SK-N-SH (cell line): ENCODE measurements around the gene CA5B. TPM values are rescaled to one million over a fixed set of nuclear protein-coding genes. Genes with fewer than 3 reads are reported as not detected.

Experiments used
- CTCF ChIA-PET: fragments of 300-600, 350-600 bp; formaldehyde crosslinking; extraction: SDS; loops from one replicate; lab custom pipeline; 2021; lab: Yijun Ruan, JAX
- POLR2A ChIA-PET: fragments of 350-600 bp; sonication (Branson Sonifier 250); formaldehyde crosslinking; extraction: SDS; loops from one replicate; lab custom pipeline; 2020; ENCODE audit warnings: antibody characterized with exemption, inconsistent platforms; lab: Yijun Ruan, JAX
- DNase-seq: peaks from one replicate; pipeline ENCODE4 v3.0.0; 2012
- H2AFZ ChIP-seq: fragments of 200-600 bp; sonication (generic); 2 replicates; pipeline ENCODE4 v1.8.1; 2016; ENCODE audit warnings: antibody characterized with exemption, mild to moderate bottlenecking, low read depth
- H3F3A ChIP-seq: fragments of 200-600 bp; sonication (generic); replicated peaks from 2 replicates; pipeline ENCODE3; 2016; ENCODE audit warnings: antibody characterized with exemption, mild to moderate bottlenecking; ENCODE audit not compliant: insufficient read depth
- H3K27ac ChIP-seq, 2 experiments: fragments of 200-500 bp in 1 of 2; fragments of 200-600 bp in 1 of 2; sonication (Bioruptor generic) in 1 of 2; sonication (generic), shearing (Covaris generic) in 1 of 2; 2 replicates each; pipeline versions ENCODE4 v1.5.1 to v1.6.1; 2014 to 2016; ENCODE audit warnings: low read depth in 2 of 2, inconsistent platforms in 1 of 2, low read length in 1 of 2, mild to moderate bottlenecking in 1 of 2, mixed read lengths in 1 of 2
- H3K27me3 ChIP-seq: fragments of 200-600 bp; sonication (generic), shearing (Covaris generic); 2 replicates; pipeline ENCODE4 v1.6.1; 2016; ENCODE audit warnings: mixed run types; ENCODE audit not compliant: insufficient read depth
- H3K36me3 ChIP-seq, 2 experiments: fragments of 200-500 bp in 1 of 2; fragments of 200-600 bp in 1 of 2; sonication (Bioruptor generic) in 1 of 2; sonication (generic) in 1 of 2; replicated peaks in 1 of 2; 2 replicates each; pipeline versions ENCODE3 to v1.5.1; 2014 to 2016; ENCODE audit warnings: low read length in 1 of 2, mild to moderate bottlenecking in 1 of 2; ENCODE audit not compliant: insufficient read depth in 2 of 2, control insufficient read depth in 1 of 2
- H3K4me1 ChIP-seq, 2 experiments: fragments of 200-500 bp in 1 of 2; fragments of 200-600 bp in 1 of 2; sonication (Bioruptor generic) in 1 of 2; sonication (generic), shearing (Covaris generic) in 1 of 2; 2 replicates each; pipeline versions ENCODE4 v1.5.1 to v1.6.1; 2014 to 2016; ENCODE audit warnings: low read depth in 1 of 2, low read length in 1 of 2, mixed run types in 1 of 2; ENCODE audit not compliant: insufficient read depth in 2 of 2, control insufficient read depth in 1 of 2
- H3K4me2 ChIP-seq: fragments of 200-600 bp; sonication (generic), shearing (Covaris generic); 2 replicates; pipeline ENCODE4 v1.6.1; 2017; ENCODE audit warnings: mixed run types
- H3K4me3 ChIP-seq, 2 experiments: fragments of 200-500 bp in 1 of 2; fragments of 200-600 bp in 1 of 2; sonication (Bioruptor generic) in 1 of 2; sonication (generic), shearing (Covaris generic) in 1 of 2; 2 replicates each; pipeline versions ENCODE4 v1.5.1 to v1.8.1; 2014 to 2016; ENCODE audit warnings: low read depth in 2 of 2, inconsistent platforms in 1 of 2, low read length in 1 of 2, mild to moderate bottlenecking in 1 of 2, mixed read lengths in 1 of 2, moderate library complexity in 1 of 2
- H3K79me2 ChIP-seq: fragments of 200-600 bp; sonication (generic); 2 replicates; pipeline ENCODE4 v1.8.1; 2017; ENCODE audit warnings: mild to moderate bottlenecking; ENCODE audit not compliant: insufficient read depth
- H3K9ac ChIP-seq: fragments of 200-600 bp; sonication (generic); 2 replicates; pipeline ENCODE4 v1.6.1; 2017; ENCODE audit warnings: mixed run types
- H3K9me2 ChIP-seq: fragments of 200-600 bp; sonication (generic); 2 replicates; pipeline ENCODE4 v1.6.1; 2017; ENCODE audit warnings: mixed run types
- H3K9me3 ChIP-seq: fragments of 200-600 bp; sonication (generic); 2 replicates; pipeline ENCODE4 v1.6.1; 2017; ENCODE audit warnings: mixed run types, mild to moderate bottlenecking, moderate library complexity
- H4K20me1 ChIP-seq: fragments of 200-600 bp; sonication (generic); 2 replicates; pipeline ENCODE4 v1.6.1; 2017; ENCODE audit warnings: mild to moderate bottlenecking, mixed run types; ENCODE audit not compliant: insufficient read depth
- CHD2 ChIP-seq: fragments of 150-350 bp; IDR thresholded peaks from 2 replicates; pipeline ENCODE4 v1.6.1; 2018; ENCODE audit warnings: low read length; ENCODE audit not compliant: partially characterized antibody
- CTCF ChIP-seq: fragments of 200-600 bp; sonication (generic); IDR thresholded peaks from 2 replicates; pipeline ENCODE4 v1.6.1; 2017; ENCODE audit warnings: antibody characterized with exemption, mild to moderate bottlenecking, moderate library complexity
- EZH2phosphoT487 ChIP-seq: fragments of 200-600 bp; sonication (generic); IDR thresholded peaks from 2 replicates; pipeline ENCODE4 v1.6.1; 2017; ENCODE audit warnings: low read depth, mixed run types, mild to moderate bottlenecking, antibody characterized with exemption, moderate library complexity, borderline replicate concordance
- FOSL2 ChIP-seq: IDR thresholded peaks from 2 replicates; pipeline ENCODE4 v1.4.0; 2012; ENCODE audit warnings: low read depth, mild to moderate bottlenecking, moderate library complexity, borderline replicate concordance
- GABPA ChIP-seq: IDR thresholded peaks from 2 replicates; pipeline ENCODE4 v1.4.0; 2012; ENCODE audit warnings: low read depth, mild to moderate bottlenecking
- GATA2 ChIP-seq: sonication (generic); formaldehyde crosslinking; IDR thresholded peaks from 2 replicates; pipeline ENCODE4 v1.5.0; 2020; ENCODE audit warnings: mild to moderate bottlenecking, missing genetic modification reagents
- IRF3 ChIP-seq: fragments of 150-350 bp; IDR thresholded peaks from 2 replicates; pipeline ENCODE4 v1.6.1; 2016; ENCODE audit warnings: mild to moderate bottlenecking, low read depth, low read length
- MAX ChIP-seq: IDR thresholded peaks from 2 replicates; pipeline ENCODE4 v1.4.0; 2012; ENCODE audit warnings: low read depth
- MEF2A ChIP-seq: IDR thresholded peaks from 2 replicates; pipeline ENCODE4 v1.4.0; 2012; ENCODE audit warnings: low read depth, borderline replicate concordance
- MXI1 ChIP-seq: IDR thresholded peaks from 2 replicates; pipeline ENCODE4 v1.6.1; 2012; ENCODE audit warnings: mild to moderate bottlenecking, low read depth, low read length, improper control_type of control experiment
- NFIC ChIP-seq: IDR thresholded peaks from 2 replicates; pipeline ENCODE4 v1.4.0; 2012; ENCODE audit warnings: borderline replicate concordance
- RCOR1 ChIP-seq: fragments of 150-350 bp; IDR thresholded peaks from 2 replicates; pipeline ENCODE4 v1.6.1; 2017; ENCODE audit warnings: antibody characterized with exemption, low read length
- SIN3A ChIP-seq: IDR thresholded peaks from 2 replicates; pipeline ENCODE4 v1.6.1; 2012; ENCODE audit warnings: low read depth, mild to moderate bottlenecking, low read length, moderate library complexity, borderline replicate concordance
- SMC3 ChIP-seq: IDR thresholded peaks from 2 replicates; pipeline ENCODE4 v1.6.1; 2012; ENCODE audit warnings: low read depth, low read length, improper control_type of control experiment
- TAF1 ChIP-seq: IDR thresholded peaks from 2 replicates; pipeline ENCODE4 v1.6.1; 2012; ENCODE audit warnings: low read depth, mild to moderate bottlenecking, low read length, moderate library complexity, borderline replicate concordance
- TCF12 ChIP-seq: IDR thresholded peaks from 2 replicates; pipeline ENCODE4 v1.4.0; 2012
- WGBS: methylation state at CpG from one replicate; pipeline ENCODE4 v1.1.6; 2017; ENCODE audit warnings: low lambda C conversion rate; 5-methylcytosine and 5-hydroxymethylcytosine counted together
- polyA plus RNA-seq, 3 experiments: library from polyadenylated mRNA; depleted of rRNA; stranded (reverse); fragments of >200 nt; gene quantifications; 2 replicates each; pipeline ENCODE4 v1.2.3, GENCODE V29; 2012

Gene CA5B
- polyA plus RNA-seq, 1 of the 3 experiments (the other 2 are of a cell fraction) = 4.4 TPM

GRCh38 chrX:15816886-15817285 lies 78.8 kb downstream of the CA5B start:
- no peak overlapping the region; a peak in 1 of 4 replicates for H3K27ac ChIP-seq
- no peaks in the 10 kb centered on the region for H4K20me1 ChIP-seq
- 82% methylated on average over 4 of the region's 4 CpGs for WGBS
- DNase-seq = peak; percentile 29
- H2AFZ ChIP-seq = no peak overlapping the region
- POLR2A ChIA-PET = no interaction called here
- CTCF ChIA-PET = interaction anchor here (0.6 to 2.7 kb wide), 6 partner anchors 8 to 628 kb away, joined by 3 to 11 read pairs (median 4); no protein-coding TSS in a partner anchor
- no peaks in the 10 kb centered on the region for H3K9me3 ChIP-seq
- no peak overlapping the region for H3K9ac ChIP-seq
- no peaks in the 10 kb centered on the region for H3K79me2 ChIP-seq
- peaks cover 57 to 71% of the 10 kb centered on the region in 2 experiments for H3K36me3 ChIP-seq
- TF ChIP-seq EZH2phosphoT487 (no peak), MEF2A (no peak), FOSL2 (no peak), IRF3 (no peak), GATA2 (no peak), SMC3 (no peak), CHD2 (no peak), MXI1 (0 out of 2 replicates have a peak, but pooled peaks have one; percentile 33)
- TF ChIP-seq, all 33 proteins: peak for 1
- no peaks in the 10 kb centered on the region; a peak in 2 of 4 replicates for H3K4me1 ChIP-seq
- H3K9me2 ChIP-seq = no peaks in the 10 kb centered on the region
- H3F3A ChIP-seq = no peaks in the 10 kb centered on the region
- no peak overlapping the region for H3K4me3 ChIP-seq
- no peak overlapping the region for H3K4me2 ChIP-seq
- H3K27me3 ChIP-seq = no peaks in the 10 kb centered on the region

- DNase-seq = no peak
- WGBS = 92% methylated on average over 14 of the region's 14 CpGs
- Histone ChIP-seq H3K4me2 (no peak overlapping the region), H3K36me3 (peaks cover 62 to 73% of the 10 kb centered on the region in 2 experiments), H3K79me2 (no peaks in the 10 kb centered on the region), H3K9ac (no peak overlapping the region), H3K9me2 (no peaks in the 10 kb centered on the region), H2AFZ (no peak overlapping the region), H4K20me1 (no peaks in the 10 kb centered on the region), H3K4me3 (no peak overlapping the region), H3K27me3 (no peaks in the 10 kb centered on the region), H3K9me3 (no peaks in the 10 kb centered on the region), H3K27ac (no peak overlapping the region), H3K4me1 (no peaks in the 10 kb centered on the region; a peak in 2 of 4 replicates), H3F3A (no peaks in the 10 kb centered on the region)
- ChIA-PET POLR2A (no interaction called here), CTCF (no interaction called here)
- TF ChIP-seq CTCF = no peak
- no peak for TF ChIP-seq MAX
- no peak for TF ChIP-seq FOSL2
- no peak for TF ChIP-seq MXI1
- TF ChIP-seq NFIC = no peak
- TF ChIP-seq TCF12 = no peak
- no peak for TF ChIP-seq GABPA
- no peak for TF ChIP-seq TAF1
- no peak for TF ChIP-seq RCOR1
- TF ChIP-seq SIN3A = no peak
- TF ChIP-seq, all 33 proteins: peak for 0
These were observed 82.3 kb downstream of the CA5B start for GRCh38 chrX:15820106-15821073.
